Hippocampal formation (tissue), 2 donors: Measurements from ENCODE around the gene BCOR.

ENCODE experiments used
- DNase-seq, 2 donors: peaks; one replicate each; lab custom pipeline; 2025; lab: John Stamatoyannopoulos, UW

BCOR gene

DNA sequence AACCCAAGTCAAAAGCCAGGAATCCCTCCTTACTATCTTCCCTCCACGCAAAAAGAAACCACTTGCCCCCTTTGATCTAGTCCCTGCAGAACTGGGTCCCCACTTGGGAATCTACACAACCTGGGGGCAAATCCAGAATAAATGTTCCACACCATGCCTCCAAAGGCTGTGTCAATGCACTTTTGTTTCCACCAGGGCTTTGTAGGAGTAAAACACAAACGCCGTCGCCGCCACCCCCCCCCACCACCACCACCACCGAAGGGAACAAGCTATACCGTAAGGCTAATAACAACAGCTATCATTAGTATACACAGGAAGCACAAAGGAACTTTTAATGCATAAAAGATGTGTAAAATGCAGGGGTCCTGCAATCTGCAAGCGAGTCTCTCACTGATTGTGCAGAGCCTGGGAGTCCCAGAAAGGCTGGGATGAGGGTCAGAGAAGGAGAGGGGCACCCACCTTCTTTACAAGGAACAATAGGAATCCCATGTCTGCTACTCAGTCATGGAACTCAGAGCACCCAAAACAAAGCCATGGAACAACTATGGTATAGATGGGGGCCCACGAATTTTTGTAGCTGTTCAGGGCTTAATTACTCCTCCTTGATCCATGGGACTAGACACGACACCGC is 13.2 kb downstream of the BCOR start:
- DNase-seq = no peak

- no peak for DNase-seq
Observed at GRCh38 chrX:40083979-40084359, 13.8 kb downstream of the BCOR start.

- DNase-seq = no peak
Observed at GRCh38 chrX:40083120-40083978, 14.4 kb downstream of the BCOR start.

GRCh38 chrX:40082447-40083119 is 15.2 kb downstream of the BCOR start:
- DNase-seq = no peak

GRCh38 chrX:40081679-40082068 is 16.1 kb downstream of the BCOR start:
- DNase-seq = no peak

DNA sequence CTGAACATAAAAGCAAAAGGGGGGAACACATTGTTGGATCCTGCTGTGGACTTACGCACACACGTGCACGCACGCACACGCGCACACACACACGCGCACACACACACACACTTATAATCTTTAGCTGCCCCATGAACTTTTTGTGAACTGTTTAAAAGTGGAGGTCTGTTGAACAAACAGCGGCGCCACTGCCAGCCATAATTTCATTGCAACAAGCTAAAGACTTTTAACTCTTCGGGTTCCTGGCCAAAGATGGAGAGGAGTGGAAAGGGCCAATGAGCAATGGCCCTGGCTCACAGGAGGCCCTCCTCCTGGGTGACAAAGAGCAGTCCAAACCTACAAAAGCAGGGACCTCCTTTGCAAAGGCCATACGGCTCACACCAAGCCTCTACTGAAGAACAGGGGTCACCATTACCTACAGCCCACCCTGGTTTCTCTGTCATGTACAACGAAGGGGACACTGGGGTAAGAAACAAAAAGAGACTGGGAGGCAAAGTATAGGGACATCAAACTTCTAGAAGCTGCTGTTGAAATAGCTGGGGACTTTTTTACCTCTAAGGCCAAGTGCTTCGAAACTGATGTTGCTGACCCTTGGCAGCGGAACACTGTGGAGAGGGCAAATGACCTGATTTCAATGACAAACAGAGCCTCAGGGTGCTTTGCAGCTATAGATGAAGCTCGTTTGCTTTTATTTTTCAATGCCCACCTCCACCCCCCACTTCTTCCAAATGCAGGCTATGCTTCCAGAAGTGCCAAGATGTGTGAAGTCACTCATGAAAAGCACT is 16.7 kb downstream of the BCOR start:
- no peak for DNase-seq

GRCh38 chrX:40079572-40079971 is 18.2 kb downstream of the BCOR start:
- DNase-seq = no peak

- DNase-seq = no peak
Observed at GRCh38 chrX:40078489-40079227, 19.1 kb downstream of the BCOR start.

DNA sequence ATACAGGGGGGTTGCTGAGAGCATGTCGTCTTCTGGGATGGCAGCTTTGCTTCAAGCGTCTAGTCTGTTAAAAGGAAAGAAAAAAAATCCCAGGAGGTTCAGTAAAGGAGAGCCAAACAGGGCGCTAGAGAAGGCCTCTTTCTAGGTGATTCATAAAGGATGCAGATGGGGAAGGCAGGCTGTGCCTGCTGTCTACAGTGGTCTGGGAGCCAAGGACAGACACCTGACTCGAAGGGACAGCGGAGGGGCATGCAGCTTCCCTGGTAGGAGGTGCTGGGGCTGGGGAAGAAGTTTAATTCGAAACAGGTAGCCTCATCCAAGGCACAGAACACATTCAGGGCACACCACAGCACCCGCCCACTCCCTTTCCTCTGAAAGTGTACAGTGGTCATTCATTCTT is 19.9 kb downstream of the BCOR start:
- DNase-seq = no peak

- DNase-seq = no peak
Observed at GRCh38 chrX:40076750-40077575, 20.8 kb downstream of the BCOR start.

DNA sequence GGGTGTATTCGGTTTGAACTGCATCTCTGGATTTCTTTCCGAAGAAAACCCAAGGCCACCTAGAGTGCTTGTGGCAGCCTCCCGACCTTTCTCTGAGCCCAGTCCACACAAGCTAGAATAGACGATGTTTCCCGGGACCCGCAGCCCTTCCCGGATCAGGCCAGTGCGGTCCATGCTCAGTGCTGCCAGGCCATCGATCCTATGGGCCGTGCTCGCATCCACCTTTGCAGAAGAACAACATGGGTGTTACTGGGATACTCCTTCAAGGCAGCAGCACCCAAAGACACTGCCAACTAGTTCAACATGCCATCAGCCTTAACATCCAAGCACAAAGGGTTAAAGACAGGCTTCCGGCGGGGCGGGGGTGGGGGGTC is 22.8 kb downstream of the BCOR start:
- DNase-seq = no peak

DNA sequence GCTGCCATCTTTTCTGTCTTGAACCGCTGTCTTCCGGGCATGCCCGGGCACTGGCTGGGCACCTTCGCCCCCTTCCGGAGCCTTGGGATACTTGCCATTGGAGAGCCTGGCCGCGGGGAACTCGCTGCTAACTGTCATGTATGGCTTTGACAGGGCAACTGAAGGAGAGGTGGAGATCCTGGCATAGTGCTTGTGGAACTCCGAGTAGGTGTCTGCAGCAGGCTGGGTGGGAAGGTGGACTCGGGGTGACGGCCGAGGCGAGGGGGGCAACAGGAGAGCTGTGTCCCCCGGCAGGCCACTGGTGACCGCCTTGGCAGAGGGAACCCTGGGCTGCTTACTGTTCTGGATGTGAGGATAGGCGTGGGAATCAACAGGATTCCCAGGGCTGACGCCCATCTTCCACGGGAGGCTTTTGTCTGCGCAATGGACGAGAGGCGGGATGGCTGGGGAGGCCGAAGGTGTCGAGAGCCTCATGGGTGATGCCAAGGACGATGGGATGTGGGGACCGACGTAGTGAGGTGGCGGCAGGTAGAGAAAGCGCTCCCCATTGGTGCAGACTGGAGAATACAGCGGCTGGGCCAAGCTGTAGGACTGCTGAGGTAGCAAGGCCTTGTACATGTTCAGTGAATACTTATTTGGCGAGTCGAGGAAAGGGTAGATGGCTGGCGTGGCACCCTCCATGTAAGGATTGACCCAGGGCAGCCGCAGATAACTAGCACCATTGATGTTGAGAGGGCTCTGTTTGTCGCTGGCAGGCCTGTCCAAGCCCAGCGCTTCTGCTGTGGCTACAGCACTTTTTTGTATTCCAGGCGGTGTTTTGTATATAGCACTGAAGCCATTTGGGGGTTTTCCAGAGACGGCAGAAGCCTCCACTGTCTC is 23.4 kb downstream of the BCOR start:
- DNase-seq = no peak

GRCh38 chrX:40073439-40074054 is 24.2 kb downstream of the BCOR start:
- DNase-seq = no peak

DNA sequence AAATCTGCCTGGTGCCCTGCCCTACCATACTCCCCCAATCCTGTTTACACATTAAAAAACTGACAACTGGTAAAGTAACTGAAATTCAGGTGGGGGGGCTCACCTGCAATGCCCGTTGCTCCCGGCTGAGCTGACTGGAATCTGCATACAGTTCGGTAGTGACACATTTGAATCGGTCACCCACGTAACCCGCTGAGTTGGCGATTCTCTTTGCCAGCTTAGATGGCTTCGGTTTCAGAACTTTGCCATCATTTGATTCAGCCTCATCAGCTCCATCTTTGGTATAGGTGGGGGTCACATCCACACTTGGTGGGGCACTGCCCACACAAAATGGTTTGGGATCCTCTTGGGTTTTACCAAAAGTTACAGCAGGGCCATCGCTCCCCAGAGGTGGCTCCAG is 25.5 kb downstream of the BCOR start:
- no peak for DNase-seq

- DNase-seq = no peak
Observed at GRCh38 chrX:40068048-40068447, 29.7 kb downstream of the BCOR start.

GRCh38 chrX:40066700-40067099 is 31.1 kb downstream of the BCOR start:
- no peak for DNase-seq

DNA sequence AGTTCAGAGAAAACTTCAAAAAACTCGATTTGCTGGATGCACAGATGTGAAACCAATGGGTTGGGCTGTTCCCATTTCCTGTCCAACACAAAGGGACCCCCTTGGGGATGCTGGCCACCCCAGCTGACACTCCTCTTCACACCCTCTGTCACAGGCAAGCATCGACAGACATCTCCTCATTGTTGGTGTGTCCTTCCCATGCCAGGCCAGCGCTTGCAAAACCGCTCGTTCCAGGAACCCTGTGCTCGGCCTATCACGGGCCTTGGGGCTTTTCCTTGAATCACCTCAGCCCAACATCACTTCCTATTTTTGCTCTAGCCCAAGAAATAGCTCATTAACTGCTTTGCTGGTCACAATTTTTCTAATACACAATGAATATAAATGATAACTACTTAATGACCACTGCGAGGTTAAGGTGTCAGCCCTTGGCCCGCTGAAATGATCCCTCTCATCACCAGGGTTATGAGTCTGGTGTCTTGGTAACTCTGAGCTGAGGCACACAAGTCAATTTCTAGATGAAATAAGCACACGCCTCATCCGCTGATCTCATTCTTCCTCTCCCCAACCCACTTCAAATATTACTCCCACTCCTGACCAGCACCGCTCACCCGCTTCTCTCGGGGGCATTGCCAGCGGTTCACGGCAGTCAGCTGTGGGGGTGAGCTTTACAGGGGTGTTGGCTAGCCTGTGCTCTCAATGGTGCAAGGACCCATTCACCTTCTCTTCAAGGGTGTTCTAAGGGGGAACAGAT is 32.3 kb downstream of the BCOR start:
- DNase-seq = no peak

GRCh38 chrX:40064055-40064597 is 33.6 kb downstream of the BCOR start:
- no peak for DNase-seq
